Measurements from ENCODE around the gene RETREG1.

The RETREG1 gene

DNA sequence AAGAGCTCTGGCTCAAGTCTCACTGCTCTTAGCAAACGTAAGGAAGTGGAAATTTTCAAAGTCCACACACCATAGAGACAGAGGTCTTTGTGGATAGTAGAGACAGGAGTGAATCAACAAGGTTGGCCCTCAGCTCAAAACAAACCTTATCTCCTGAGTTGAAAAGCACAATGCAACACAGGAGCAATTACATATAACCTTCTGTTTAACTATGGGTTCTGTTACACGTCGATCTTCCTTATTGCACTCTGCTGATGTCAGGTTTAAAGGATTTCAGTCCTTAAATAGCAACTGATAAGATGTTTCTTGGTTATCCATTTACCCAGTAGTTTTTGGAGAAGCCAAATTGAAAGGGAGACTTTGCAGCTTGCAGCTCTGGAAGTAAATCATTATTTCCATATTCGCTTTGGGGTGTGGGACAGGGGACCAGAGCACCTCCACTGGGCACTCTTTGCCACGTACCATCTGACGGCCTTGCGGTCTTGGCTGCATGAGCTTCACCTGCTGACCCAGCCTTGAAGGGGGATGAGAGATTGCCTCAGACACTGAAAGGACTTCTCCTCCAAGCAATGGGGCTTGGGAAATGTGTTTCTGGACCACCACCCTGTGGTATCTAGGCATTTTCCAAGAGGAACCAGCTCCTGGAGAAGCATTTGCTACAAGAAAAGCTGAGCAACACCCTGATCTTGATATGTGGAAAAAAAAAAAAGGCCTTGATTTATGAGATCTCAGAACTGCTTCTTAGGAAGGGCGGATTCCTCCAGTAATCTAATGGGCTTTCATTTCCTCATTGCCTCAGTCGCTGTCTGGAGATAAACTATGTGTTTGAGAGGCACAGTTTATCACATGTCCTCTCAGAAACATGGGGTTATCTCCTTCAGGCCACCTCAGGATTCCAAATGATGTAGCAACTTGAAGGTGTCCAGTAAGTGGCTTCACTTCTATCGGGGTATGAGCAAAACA lies 95.0 kb downstream of the RETREG1 start:
- no peak for DNase-seq

DNA sequence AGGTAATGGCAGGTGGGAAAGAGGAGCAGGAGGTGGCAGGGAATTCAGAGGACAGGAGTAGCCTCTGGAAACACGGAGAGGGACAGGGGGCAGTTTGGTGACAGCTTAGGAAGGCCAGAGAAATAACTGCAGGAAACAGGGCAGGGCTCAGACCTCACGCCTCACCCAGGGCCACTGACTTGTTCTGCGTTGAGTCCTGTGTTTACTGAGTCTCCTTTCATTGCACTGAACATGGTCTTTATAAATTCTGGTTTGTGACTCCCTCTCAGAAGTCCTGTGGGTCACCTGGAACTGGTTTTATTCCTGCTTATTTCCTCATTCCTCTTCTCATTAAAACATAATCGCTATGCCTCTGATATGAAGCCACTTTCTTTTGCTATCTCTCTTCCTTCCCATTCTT lies 96.0 kb downstream of the RETREG1 start:
- DNase-seq, result no peak

- DNase-seq, result no peak
These were observed 97.4 kb downstream of the RETREG1 start for GRCh38 chr5:16519435-16519834.

DNA sequence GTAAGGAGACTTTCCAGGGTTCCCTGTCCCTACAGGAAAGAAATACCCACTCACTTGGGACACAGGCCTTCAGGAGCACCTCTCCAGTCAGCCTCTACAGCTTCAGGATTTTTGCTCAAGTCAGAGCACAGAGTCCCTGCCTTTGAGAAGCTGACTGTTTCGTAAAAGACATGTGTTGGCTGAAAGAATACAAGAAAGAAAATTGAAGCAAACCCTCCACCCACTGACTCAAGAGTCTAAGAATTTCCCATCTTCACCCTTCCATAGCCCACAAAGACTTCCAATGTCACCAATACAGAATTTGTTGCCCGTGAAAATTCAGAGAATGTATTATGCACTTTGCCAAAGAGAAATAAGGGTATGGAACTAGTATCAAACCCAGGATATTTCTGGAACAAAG lies 98.2 kb downstream of the RETREG1 start:
- no peak for DNase-seq

- no peak for DNase-seq
These were observed 101.3 kb downstream of the RETREG1 start for GRCh38 chr5:16515532-16515931.

DNA sequence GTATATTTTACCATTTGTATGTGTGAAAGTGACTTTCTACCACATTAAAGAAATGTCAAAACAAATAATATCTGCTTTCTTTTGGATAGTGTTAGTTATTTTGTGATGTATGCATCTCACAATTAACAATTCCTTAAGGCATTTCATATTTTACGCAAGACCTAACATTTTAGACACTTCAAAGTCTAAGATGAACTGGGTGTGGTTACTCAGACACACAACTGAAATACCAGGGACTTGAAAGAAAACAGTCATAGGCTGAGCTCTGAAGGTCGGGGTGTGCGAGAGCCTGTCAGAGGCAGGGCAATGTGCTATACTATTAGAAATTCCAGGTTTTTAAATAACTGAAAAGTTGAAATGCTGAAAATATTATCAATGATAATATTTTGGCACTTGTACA lies 106.7 kb downstream of the RETREG1 start:
- no peak for DNase-seq

DNA sequence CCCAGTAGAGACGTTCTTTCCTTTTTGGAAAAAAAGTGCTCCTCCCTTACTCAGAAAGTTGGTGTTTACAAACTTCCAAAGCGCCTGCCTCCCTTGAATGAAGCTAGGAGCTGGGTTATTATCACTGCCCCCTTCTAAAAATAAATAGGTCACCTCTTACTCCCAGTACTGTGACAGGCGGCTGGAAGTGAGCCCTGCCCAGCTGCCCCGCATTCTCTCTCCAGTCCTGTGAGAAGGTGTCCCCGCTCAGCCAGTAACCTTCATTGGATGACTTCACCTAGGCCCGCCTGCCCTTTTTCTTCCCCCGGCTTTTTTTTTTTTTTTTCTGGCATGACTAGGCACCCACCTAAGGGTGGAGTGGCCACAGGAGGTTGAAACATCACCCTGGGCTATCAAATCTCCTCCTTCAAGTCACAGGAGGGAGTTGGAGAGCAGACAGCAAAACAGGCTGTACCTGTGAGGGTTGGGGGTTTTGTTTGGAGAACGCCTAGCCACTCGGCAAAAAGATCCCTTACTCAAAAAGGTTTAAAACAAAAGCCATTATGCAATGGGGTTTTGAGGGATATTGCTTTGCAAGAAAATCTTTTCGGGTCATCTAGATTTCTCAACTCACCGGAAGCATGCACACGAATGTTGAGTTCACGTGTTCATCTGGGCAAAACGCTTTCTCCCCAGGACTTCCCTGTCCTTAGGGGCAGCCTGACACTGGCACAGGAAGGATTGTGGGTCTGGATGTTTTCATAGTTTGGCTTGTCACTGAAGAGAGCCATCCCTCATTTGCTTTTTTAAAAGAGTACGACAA lies 107.9 kb downstream of the RETREG1 start:
- no peak for DNase-seq

- no peak for DNase-seq
These were observed 109.1 kb downstream of the RETREG1 start for GRCh38 chr5:16507716-16508115.

- DNase-seq, result no peak
These were observed 110.9 kb downstream of the RETREG1 start for GRCh38 chr5:16505904-16506303.

DNA sequence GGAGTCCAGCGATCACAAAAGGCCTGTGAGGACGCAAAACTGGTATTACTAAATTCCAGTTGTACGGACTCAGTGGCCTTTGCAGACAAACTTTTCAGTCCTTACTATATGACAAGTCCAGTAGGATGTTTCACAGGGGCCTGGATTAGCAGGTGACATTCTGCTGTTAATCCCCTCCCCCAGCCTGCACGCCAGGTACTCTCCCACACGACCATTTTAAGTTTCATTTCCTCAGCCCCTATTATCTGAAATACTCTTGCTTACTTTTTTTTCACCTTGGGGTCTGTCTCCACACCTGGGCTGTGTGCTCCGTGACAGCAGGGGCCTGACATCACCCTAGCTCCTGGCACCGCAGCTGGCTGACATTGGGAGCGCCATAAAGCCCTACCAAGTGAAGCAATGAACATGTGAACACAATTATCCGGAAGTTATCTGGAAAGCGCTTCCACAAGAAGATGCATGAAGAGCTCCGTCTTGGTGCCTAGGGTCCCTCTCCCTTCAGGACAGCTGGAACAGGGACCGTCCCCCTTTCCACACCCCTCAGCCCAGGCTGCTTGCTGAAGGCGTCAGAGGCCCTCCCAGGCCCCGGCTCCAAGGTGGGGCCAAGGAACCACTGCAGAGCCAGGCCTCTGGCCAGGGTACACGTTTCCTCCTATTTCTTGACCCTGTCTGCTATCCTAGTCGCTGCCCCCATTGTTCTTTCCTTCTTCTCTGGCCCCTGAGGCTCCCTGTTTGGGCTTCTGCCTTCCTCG lies 111.5 kb downstream of the RETREG1 start:
- DNase-seq, result no peak

- no peak for DNase-seq
These were observed 112.2 kb downstream of the RETREG1 start for GRCh38 chr5:16504571-16504970.

DNA sequence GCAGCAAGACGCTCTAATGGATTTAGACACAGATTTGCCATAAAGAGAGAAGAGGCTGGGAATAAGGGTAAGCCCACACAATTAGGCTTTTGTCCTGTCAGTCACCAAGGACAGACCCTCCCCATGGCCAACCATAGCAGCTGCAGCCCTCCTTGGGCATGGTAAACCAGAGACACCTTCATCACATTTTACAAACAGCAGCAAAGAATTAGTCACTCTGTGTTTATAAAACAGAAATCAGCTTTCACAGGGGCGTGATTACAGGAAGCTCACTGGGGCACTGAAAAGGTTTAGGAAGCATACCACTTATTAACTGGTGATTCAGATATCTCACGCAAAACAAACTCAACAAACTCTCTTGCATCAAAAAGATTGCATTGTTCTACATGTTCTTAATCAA lies 113.9 kb downstream of the RETREG1 start:
- DNase-seq, result no peak

DNA sequence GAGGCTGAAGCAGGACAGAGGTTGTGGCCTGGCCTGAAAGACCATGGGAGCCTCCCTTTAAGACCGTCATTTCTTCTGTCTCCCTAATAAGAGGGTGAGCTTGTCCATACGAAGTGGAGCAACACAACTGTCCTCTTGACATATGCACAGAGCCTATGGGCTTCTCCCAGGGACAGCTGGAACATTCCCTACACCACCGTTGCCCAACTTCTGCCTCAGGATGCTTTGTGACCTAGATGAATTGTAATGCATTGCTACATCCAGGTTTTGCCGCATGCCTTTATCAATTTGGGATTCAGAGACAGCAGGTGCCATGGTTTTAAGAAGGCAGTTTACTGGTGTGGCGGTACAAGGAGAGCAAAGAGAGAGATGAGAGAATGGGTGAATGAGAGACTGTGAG lies 116.8 kb downstream of the RETREG1 start:
- DNase-seq, result no peak

DNA sequence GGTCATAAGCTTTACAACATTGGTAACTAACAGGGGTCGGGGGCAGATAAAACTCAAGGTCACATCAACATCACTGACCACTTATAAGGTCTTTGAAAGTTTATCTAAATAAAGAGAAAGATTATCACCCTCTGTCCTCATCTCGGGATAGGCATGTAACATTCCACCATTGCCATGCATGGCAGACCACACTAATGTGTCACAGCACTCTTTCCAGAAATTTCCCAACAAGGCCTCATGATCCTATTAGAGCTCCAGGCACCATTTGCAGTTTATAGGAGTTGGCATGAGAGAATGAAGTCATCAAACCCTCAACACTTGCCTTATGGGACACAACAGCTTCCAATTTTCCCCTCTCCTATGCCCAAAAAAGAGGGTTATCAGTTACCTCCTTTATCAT lies 119.3 kb downstream of the RETREG1 start:
- DNase-seq, result no peak

GRCh38 chr5:16493261-16493660 lies 123.5 kb downstream of the RETREG1 start:
- no peak for DNase-seq

DNA sequence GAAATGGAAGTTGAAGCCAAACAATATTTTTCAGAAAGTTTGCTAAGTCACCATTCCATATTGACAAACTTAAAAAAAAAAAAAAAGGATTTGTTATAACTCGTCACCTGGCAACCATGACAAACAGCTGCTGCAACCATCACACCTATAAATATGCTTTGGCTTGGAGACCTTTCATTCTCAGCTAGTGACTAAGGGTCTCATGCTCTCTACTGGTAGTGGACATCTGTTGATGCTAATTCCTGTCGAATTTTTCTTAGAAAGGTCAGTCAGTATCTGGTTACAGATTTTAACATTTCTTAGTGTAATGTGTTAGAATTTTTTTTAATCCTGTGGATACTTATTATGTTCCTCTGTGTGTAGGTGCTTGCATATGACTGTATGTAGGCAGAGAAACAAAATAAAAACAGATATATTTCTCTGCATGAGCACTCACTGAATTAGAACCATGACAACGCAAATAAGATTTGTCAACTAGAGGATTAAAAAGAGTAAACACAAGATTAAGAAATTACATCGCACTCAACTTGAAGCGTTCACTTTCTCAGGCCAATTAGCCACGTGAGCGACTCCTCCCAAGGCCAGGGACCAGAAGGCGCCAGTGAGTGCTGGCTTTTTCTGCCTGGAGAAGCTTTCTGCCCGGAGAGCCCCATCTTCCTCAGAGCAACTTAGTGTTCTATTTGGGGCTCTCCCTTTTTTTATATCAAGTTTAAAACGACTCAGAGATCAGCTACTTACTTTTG lies 124.2 kb downstream of the RETREG1 start:
- DNase-seq, result no peak

GRCh38 chr5:16490911-16491310 lies 125.9 kb downstream of the RETREG1 start:
- no peak for DNase-seq

DNA sequence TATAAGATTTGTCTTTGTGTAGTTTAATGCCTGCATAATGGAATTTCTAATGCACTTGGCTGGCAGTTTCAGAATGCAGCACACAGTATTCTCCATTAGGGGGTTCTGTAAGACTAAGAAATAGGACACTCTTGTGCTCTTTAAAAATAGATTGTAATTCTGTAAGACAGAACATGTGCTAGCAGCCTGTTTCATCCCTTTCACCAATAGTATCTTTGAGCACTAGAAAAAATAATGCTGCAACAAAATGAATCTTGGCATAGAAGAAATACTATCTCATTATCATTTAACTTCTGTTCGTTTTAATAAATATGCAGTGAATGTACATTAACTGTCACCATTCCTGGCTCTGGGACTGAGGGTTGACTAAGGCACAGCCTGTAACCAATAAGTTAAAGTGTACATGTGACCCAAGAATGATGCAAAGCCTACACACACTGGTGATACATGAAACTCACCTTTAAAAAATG lies 127.4 kb downstream of the RETREG1 start:
- no peak for DNase-seq

GRCh38 chr5:16487456-16487855 lies 129.3 kb downstream of the RETREG1 start:
- no peak for DNase-seq

DNA sequence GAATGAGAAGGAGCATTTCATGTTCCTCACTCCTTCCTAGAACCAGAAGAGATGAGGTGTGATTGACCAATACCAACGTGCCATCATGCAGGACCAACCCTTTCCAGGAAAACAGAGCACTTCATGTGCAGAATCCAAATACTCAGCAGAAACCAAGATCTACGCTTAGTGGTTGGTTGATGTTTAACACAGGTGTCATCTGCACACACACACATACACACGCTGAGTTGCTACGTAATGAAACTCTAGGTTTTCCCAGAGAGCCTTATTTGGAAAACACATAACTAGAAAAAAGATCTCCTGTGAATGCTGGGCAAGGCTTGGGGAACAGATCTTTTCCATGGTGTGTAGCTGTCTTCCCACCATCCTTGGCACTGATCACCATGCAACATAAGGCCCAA lies 130.1 kb downstream of the RETREG1 start:
- no peak for DNase-seq

DNA sequence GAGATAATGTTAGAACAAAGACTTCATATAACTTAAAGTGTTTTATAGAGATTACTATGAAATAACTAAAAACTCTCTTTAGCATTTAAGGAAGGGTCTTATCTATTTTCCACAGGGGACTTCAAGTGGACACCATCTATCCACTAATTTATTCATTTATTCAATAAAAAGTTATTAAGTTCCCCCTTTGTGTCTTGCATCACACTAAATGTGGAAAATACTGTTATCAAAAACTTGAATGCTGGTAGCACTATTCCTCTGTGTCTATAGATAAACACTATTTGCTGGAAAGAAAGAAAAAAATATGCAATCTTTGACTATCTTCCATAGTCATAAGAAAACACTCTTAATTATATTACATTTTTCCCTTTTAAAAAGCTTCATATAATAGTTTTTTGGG lies 131.1 kb downstream of the RETREG1 start:
- DNase-seq, result no peak

- DNase-seq, result no peak
These were observed 132.7 kb downstream of the RETREG1 start for GRCh38 chr5:16484081-16484480.

Measured in NCI-H1048 (cell line).